H1 (cell line): ENCODE results near the gene DCUN1D2. TPM values are rescaled to one million over a fixed set of nuclear protein-coding genes. Genes with fewer than 3 reads are reported as not detected.

ENCODE experiments used
- CTCF ChIA-PET: fragments of 300-600 bp; sonication (Branson Sonifier 250); formaldehyde crosslinking; loops from one replicate; lab custom pipeline; 2021; ENCODE audit not compliant: partially characterized antibody; lab: Charles Lee
- POLR2A ChIA-PET: fragments of 300-600 bp; sonication (Branson Sonifier 250); formaldehyde crosslinking; loops from one replicate; lab custom pipeline; 2021; ENCODE audit warnings: inconsistent platforms; ENCODE audit not compliant: partially characterized antibody; lab: Charles Lee
- DNase-seq, 2 experiments: peaks; one replicate each; pipeline versions ENCODE4 v3.0.0 to v3.0.0-alpha.2; 2010 to 2022; ENCODE audit warnings: low spot score in 2 of 2, low read depth in 1 of 2, mixed read lengths in 1 of 2
- FAIRE-seq: peaks from 2 replicates; lab custom pipeline; 2011; peaks lifted over from hg19 to GRCh38; lab: Jason Lieb, UNC
- H2AFZ ChIP-seq: 2 replicates; pipeline ENCODE4 v1.8.1; 2012; ENCODE audit warnings: low read length, inconsistent platforms
- H2AK5ac ChIP-seq: 2 replicates; pipeline ENCODE4 v1.6.1; 2013; ENCODE audit warnings: low read depth, low read length
- H2BK120ac ChIP-seq: replicated peaks from 2 replicates; pipeline ENCODE3; 2013; ENCODE audit warnings: low read depth, low read length, inconsistent platforms
- H2BK12ac ChIP-seq: 2 replicates; pipeline ENCODE4 v1.6.1; 2013; ENCODE audit warnings: low read depth, low read length
- H2BK15ac ChIP-seq: 2 replicates; pipeline ENCODE4 v1.6.1; 2013; ENCODE audit warnings: low read length
- H2BK20ac ChIP-seq: 2 replicates; pipeline ENCODE4 v1.6.1; 2013; ENCODE audit warnings: low read length
- H2BK5ac ChIP-seq: 2 replicates; pipeline ENCODE4 v1.6.1; 2013; ENCODE audit warnings: low read depth, low read length
- H3K14ac ChIP-seq: 2 replicates; pipeline ENCODE4 v1.6.1; 2013; ENCODE audit warnings: inconsistent platforms; ENCODE audit not compliant: insufficient read length
- H3K18ac ChIP-seq: 2 replicates; pipeline ENCODE4 v1.6.1; 2013; ENCODE audit warnings: low read length; ENCODE audit errors: extremely low read depth
- H3K23ac ChIP-seq: 2 replicates; pipeline ENCODE4 v1.6.1; 2013; ENCODE audit warnings: inconsistent platforms; ENCODE audit not compliant: insufficient read length
- H3K23me2 ChIP-seq: 2 replicates; pipeline ENCODE4 v1.6.1; 2013; ENCODE audit warnings: low read depth, low read length
- H3K27ac ChIP-seq: 2 replicates; pipeline ENCODE4 v1.6.1; 2011; ENCODE audit warnings: low read depth, low read length, inconsistent platforms
- H3K27me3 ChIP-seq, 4 experiments: replicated peaks in 1 of 4; 1 replicate in 1 of 4; 2 replicates in 3 of 4; pipeline versions ENCODE4 v1.6.1 to v1.8.1; 2011 to 2013; ENCODE audit warnings: low read length in 3 of 4, mild to moderate bottlenecking in 3 of 4, inconsistent platforms in 2 of 4, mixed read lengths in 2 of 4, moderate library complexity in 1 of 4; ENCODE audit not compliant: control insufficient read depth in 3 of 4, insufficient read depth in 3 of 4; ENCODE audit errors: extremely low read depth in 1 of 4
- H3K36me3 ChIP-seq, 4 experiments: 2 replicates each; pipeline versions ENCODE4 v1.6.1 to v1.8.1; 2011 to 2013; ENCODE audit warnings: mild to moderate bottlenecking in 4 of 4, low read length in 3 of 4, moderate library complexity in 2 of 4, control low read depth in 1 of 4, inconsistent platforms in 1 of 4; ENCODE audit not compliant: insufficient read depth in 4 of 4, control insufficient read depth in 2 of 4
- H3K4ac ChIP-seq: replicated peaks from 2 replicates; pipeline ENCODE3; 2013; ENCODE audit warnings: low read length, low read depth, mixed read lengths, inconsistent platforms; ENCODE audit not compliant: insufficient read length
- H3K4me1 ChIP-seq, 4 experiments: replicated peaks in 1 of 4; 1 replicate in 1 of 4; 2 replicates in 3 of 4; pipeline versions ENCODE4 v1.6.1 to v1.8.1; 2011 to 2013; ENCODE audit warnings: low read length in 3 of 4, inconsistent platforms in 2 of 4, mixed read lengths in 1 of 4; ENCODE audit not compliant: insufficient read depth in 4 of 4, control insufficient read depth in 3 of 4
- H3K4me2 ChIP-seq, 2 experiments: 2 replicates each; pipeline versions ENCODE4 v1.6.1 to v1.8.1; 2011 to 2013; ENCODE audit warnings: low read depth in 2 of 2, low read length in 2 of 2, control low read depth in 1 of 2, inconsistent platforms in 1 of 2, mild to moderate bottlenecking in 1 of 2; ENCODE audit not compliant: insufficient read depth in 1 of 2
- H3K4me3 ChIP-seq, 4 experiments: fragments of 200-600, 300-600 bp in 1 of 4; sonication (generic), shearing (Covaris generic), sonication (Bioruptor Twin) in 1 of 4; 2 replicates each; pipeline versions ENCODE4 v1.5.1 to v1.8.1; 2011 to 2016; ENCODE audit warnings: low read length in 4 of 4, low read depth in 3 of 4, control low read depth in 2 of 4, inconsistent platforms in 2 of 4, mild to moderate bottlenecking in 2 of 4, mixed read lengths in 1 of 4, moderate library complexity in 1 of 4; ENCODE audit not compliant: insufficient read depth in 2 of 4; ENCODE audit errors: extremely low read depth in 1 of 4
- H3K56ac ChIP-seq: replicated peaks from 2 replicates; pipeline ENCODE3; 2013; ENCODE audit warnings: low read depth, mild to moderate bottlenecking, mixed read lengths, low read length, inconsistent platforms; ENCODE audit not compliant: insufficient read length
- H3K79me1 ChIP-seq: 2 replicates; pipeline ENCODE4 v1.6.1; 2013; ENCODE audit warnings: low read depth, low read length, control low read depth
- H3K79me2 ChIP-seq, 2 experiments: 2 replicates each; pipeline versions ENCODE4 v1.6.1 to v1.8.1; 2012 to 2013; ENCODE audit warnings: low read length in 2 of 2, mild to moderate bottlenecking in 2 of 2, inconsistent platforms in 1 of 2; ENCODE audit not compliant: insufficient read depth in 2 of 2, control insufficient read depth in 1 of 2
- H3K9ac ChIP-seq, 4 experiments: replicated peaks in 1 of 4; 1 replicate in 1 of 4; 2 replicates in 3 of 4; pipeline versions ENCODE4 v1.6.1 to v1.8.1; 2011 to 2013; ENCODE audit warnings: low read depth in 3 of 4, low read length in 3 of 4, control low read depth in 2 of 4, mild to moderate bottlenecking in 2 of 4, moderate library complexity in 2 of 4, inconsistent platforms in 1 of 4; ENCODE audit errors: extremely low read depth in 1 of 4
- H3K9me3 ChIP-seq, 2 experiments: 2 replicates each; pipeline versions ENCODE4 v1.6.1 to v1.8.1; 2012 to 2013; ENCODE audit warnings: mild to moderate bottlenecking in 2 of 2, moderate library complexity in 2 of 2, control low read depth in 1 of 2, inconsistent platforms in 1 of 2, low read depth in 1 of 2, low read length in 1 of 2, mixed read lengths in 1 of 2; ENCODE audit not compliant: insufficient read depth in 2 of 2
- H4K20me1 ChIP-seq, 2 experiments: replicated peaks in 1 of 2; 2 replicates each; pipeline versions ENCODE3 to v1.8.1; 2011 to 2013; ENCODE audit warnings: inconsistent platforms in 2 of 2, low read length in 2 of 2, mild to moderate bottlenecking in 1 of 2; ENCODE audit not compliant: insufficient read depth in 2 of 2, control insufficient read depth in 1 of 2
- H4K5ac ChIP-seq: 2 replicates; pipeline ENCODE4 v1.6.1; 2013; ENCODE audit warnings: low read length, low read depth, mixed read lengths, inconsistent platforms; ENCODE audit not compliant: insufficient read length
- H4K8ac ChIP-seq: 2 replicates; pipeline ENCODE4 v1.8.0; 2013; ENCODE audit warnings: mild to moderate bottlenecking, moderate library complexity, low read length, inconsistent platforms; ENCODE audit not compliant: insufficient read depth; ENCODE audit errors: extremely low read depth
- H4K91ac ChIP-seq: replicated peaks from 2 replicates; pipeline ENCODE3; 2013; ENCODE audit warnings: low read length, mixed read lengths, inconsistent platforms; ENCODE audit not compliant: insufficient read length
- CBX5 ChIP-seq: fragments of 300-800, 300-1000 bp; sonication (generic); IDR thresholded peaks from 2 replicates; pipeline ENCODE4 v1.7.1; 2016; ENCODE audit warnings: antibody characterized with exemption, low read length, low read depth
- EGR1 ChIP-seq: IDR thresholded peaks from 2 replicates; pipeline ENCODE4 v1.6.1; 2011; ENCODE audit warnings: low read depth, low read length, borderline replicate concordance
- SIRT6 ChIP-seq: IDR thresholded peaks from one replicate; pipeline ENCODE4 v1.7.1; 2012; ENCODE audit warnings: low read length, inconsistent platforms
- WGBS, 2 experiments: shearing (Covaris generic) in 1 of 2; methylation state at CpG; one replicate each; pipeline versions ENCODE4 v1.1.6 to v1.1.7; 2013 to 2015; ENCODE audit warnings: low lambda C conversion rate in 2 of 2, mixed read lengths in 2 of 2, inconsistent platforms in 1 of 2, low coverage in 1 of 2, missing lambda C conversion rate in 1 of 2; ENCODE audit not compliant: insufficient replicate concordance in 2 of 2, insufficient coverage in 1 of 2, insufficient read length in 1 of 2; ENCODE audit errors: extremely low coverage in 1 of 2, missing lambda C conversion rate in 1 of 2; 5-methylcytosine and 5-hydroxymethylcytosine counted together
- polyA plus RNA-seq, 7 experiments: library from polyadenylated mRNA; depleted of rRNA in 3 of 7; stranded (reverse) in 5 of 7; unstranded in 2 of 7; fragments of >200 nt in 5 of 7; fragments of 200-250 nt in 2 of 7; gene quantifications; 1 replicate in 5 of 7; 2 replicates in 1 of 7; 4 replicates in 1 of 7; pipeline versions ENCODE4 v1.2.1 to v1.2.3, GENCODE V29; 2011 to 2013; ENCODE audit warnings: missing spikeins in 2 of 7, mixed read lengths in 2 of 7
- total RNA-seq: library from RNA; stranded (reverse); fragmentation: NEBNext Ultra II Directional; extraction: Animal tissue kit (Norgen Biotek cat#: 25700); gene quantifications from 2 replicates; pipeline ENCODE4 v1.2.1, GENCODE V29; 2021

Gene DCUN1D2
- total and polyA plus RNA-seq, 2 of the 8 experiments (the other 6 are each of a cell fraction or from before 2014, with no cell fraction given): 19.5 to 35.3 TPM

DNA sequence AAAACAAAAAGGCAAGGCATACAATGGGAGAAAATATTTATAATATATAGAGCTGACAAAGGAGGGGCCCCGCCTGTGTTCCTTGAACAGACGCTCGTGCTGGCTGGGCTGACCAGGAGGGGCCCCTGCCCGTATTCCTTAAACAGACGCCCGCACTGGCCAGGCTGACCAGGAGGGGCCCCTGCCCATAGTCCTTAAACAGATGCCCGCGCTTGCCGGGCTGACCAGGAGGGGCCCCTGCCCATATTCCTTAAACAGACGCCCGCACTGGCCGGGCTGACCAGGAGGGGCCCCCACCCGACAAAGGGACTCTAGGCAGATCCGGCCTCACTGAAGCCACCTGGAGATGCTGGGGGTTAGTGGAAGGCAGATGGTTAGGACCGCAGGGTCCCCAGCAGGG, 46.5 kb downstream of the DCUN1D2 start:
- Histone ChIP-seq H2BK12ac (no peak overlapping the region), H4K20me1 (peaks cover 0 to 2% of the 10 kb centered on the region in 2 experiments), H2BK5ac (no peak overlapping the region), H2AK5ac (no peak overlapping the region), H3K79me1 (no peaks in the 10 kb centered on the region), H3K27me3 (no peaks in the 10 kb centered on the region), H3K4me3 (no peak overlapping the region), H4K5ac (no peak overlapping the region), H4K91ac (no peak overlapping the region), H3K9me3 (peaks cover 0 to 3% of the 10 kb centered on the region in 2 experiments; a peak in 2 of 4 replicates), H3K79me2 (no peaks in the 10 kb centered on the region), H3K4ac (no peak overlapping the region), H3K23me2 (no peaks in the 10 kb centered on the region), H3K4me1 (peaks cover 0 to 5% (median 0%) of the 10 kb centered on the region in 4 experiments; a peak in 2 of 7 replicates), H3K23ac (no peak overlapping the region), H3K4me2 (no peak overlapping the region), H2BK120ac (no peak overlapping the region), H3K36me3 (peaks cover 0 to 2% (median 0%) of the 10 kb centered on the region in 4 experiments; a peak in 1 of 8 replicates), H3K9ac (no peak overlapping the region), H3K14ac (no peak overlapping the region), H2BK20ac (no peak overlapping the region), H4K8ac (no peak overlapping the region), H2BK15ac (no peak overlapping the region), H3K56ac (no peak overlapping the region), H3K18ac (no peak overlapping the region), H2AFZ (no peak overlapping the region), H3K27ac (no peak overlapping the region)
- ChIA-PET POLR2A (interaction anchor here (0.6 to 1.8 kb wide), 2 partner anchors 10 to 175 kb away, joined by 3 to 6 read pairs; partner anchors contain the start of gene ADPRHL1), CTCF (interaction anchor here (0.8 to 2.0 kb wide), 7 partner anchors 10 to 118 kb away, joined by 3 to 7 read pairs (median 4); no protein-coding TSS in a partner anchor)
- TF ChIP-seq EGR1 (no peak), SIRT6 (no peak), CBX5 (no peak)
- FAIRE-seq (no peak), DNase-seq (no peak)
- 95% methylated on average over 15 of the region's 15 CpGs; no CpG with 5 or more reads in 1 of the 2 experiments for WGBS, 2 experiments
